HUES64 (cell line): ENCODE measurements around the gene ATRN.

Experiments used
- H3K27ac ChIP-seq: 2 replicates; pipeline ENCODE4 v1.7.0; 2013; ENCODE audit warnings: low read depth, low read length, inconsistent platforms
- H3K27me3 ChIP-seq: 2 replicates; pipeline ENCODE4 v1.6.1; 2013; ENCODE audit warnings: mild to moderate bottlenecking, low read length; ENCODE audit not compliant: insufficient read depth
- H3K36me3 ChIP-seq: 2 replicates; pipeline ENCODE4 v1.6.1; 2013; ENCODE audit warnings: mild to moderate bottlenecking, low read length; ENCODE audit not compliant: insufficient read depth
- H3K4me1 ChIP-seq: 2 replicates; pipeline ENCODE4 v1.6.1; 2013; ENCODE audit warnings: mild to moderate bottlenecking, low read length, moderate library complexity; ENCODE audit not compliant: insufficient read depth
- H3K4me3 ChIP-seq: 2 replicates; pipeline ENCODE4 v1.5.1; 2013; ENCODE audit warnings: mild to moderate bottlenecking, low read length, moderate library complexity
- H3K9ac ChIP-seq: 2 replicates; pipeline ENCODE4 v1.6.1; 2013; ENCODE audit warnings: mild to moderate bottlenecking, low read depth, low read length
- H3K9me3 ChIP-seq: 2 replicates; pipeline ENCODE4 v1.6.1; 2013; ENCODE audit warnings: low read depth, low read length; ENCODE audit not compliant: insufficient read depth
- WGBS: fragments of 150-250, 120-280 bp; methylation state at CpG from one replicate; pipeline ENCODE4 v1.1.7; 2013; ENCODE audit warnings: missing lambda C conversion rate; 5-methylcytosine and 5-hydroxymethylcytosine counted together

ATRN gene

DNA sequence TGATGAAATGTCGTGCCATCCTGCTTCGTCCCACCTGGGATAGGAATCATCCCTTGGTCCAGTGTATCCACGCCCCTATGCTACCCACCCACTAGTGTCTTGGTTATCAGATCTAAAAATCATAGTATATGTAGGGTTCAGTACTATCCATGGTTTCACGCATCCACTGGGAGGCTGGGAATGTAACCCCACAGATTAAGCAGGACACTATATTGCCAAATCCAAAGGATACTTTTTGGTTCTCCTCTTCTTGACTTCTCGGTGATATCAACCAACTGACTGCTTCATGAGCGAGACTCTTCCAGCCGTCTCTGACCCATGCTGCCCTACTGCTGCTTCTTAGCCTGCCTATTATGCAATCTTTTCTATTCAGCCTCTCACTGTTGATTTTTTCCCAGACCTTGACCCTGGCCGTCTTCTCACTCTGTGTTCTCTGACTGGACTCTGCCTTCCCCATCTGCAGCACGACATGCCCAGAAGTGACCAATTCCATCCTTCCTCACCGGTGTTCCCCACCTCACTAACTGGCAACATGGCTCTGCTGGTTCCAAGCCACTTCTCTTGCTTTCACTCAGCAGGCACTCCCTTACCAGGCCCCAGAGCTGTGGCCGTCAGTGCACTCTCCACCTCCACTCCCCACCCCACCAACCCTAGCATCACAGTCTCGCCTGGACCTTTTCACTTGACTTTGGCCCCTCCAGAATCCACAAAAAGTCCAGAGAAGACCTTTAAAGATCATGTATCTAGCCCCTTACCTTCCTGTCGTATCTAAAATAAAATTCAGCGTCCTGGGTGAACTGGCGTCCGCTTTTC is 157.9 kb downstream of the ATRN start:
- Histone ChIP-seq H3K4me1 (peaks cover 16% of the 10 kb centered on the region), H3K27me3 (no peaks in the 10 kb centered on the region), H3K27ac (no peak overlapping the region), H3K4me3 (no peak overlapping the region), H3K9me3 (no peaks in the 10 kb centered on the region), H3K9ac (no peak overlapping the region), H3K36me3 (no peaks in the 10 kb centered on the region)
- WGBS = 86% methylated on average over 14 of the region's 16 CpGs

DNA sequence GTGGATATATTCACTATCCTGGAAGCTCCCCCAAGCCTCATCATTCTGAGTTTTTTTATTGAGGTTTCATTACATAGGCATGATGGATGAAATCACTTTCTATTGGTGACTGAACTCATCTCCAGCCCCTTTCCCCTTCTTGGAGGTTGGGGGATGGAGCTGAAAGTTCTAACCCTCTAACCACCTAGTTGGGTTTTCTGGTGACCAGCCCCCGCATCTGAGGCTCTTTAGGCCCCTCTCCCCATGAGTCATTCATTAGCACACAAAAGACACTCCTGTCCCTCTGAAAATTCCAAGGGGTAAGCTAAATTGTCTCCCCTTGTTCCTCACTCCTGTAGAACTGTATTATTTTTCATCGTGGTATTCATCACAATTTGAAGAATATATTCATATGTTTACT is 159.1 kb downstream of the ATRN start:
- Histone ChIP-seq H3K4me3 (no peak overlapping the region), H3K9ac (no peak overlapping the region), H3K27ac (no peak overlapping the region), H3K9me3 (no peaks in the 10 kb centered on the region), H3K4me1 (peaks cover 13% of the 10 kb centered on the region), H3K27me3 (no peaks in the 10 kb centered on the region), H3K36me3 (no peaks in the 10 kb centered on the region)
- WGBS = 39% methylated on average over 1 of the region's 2 CpGs

DNA sequence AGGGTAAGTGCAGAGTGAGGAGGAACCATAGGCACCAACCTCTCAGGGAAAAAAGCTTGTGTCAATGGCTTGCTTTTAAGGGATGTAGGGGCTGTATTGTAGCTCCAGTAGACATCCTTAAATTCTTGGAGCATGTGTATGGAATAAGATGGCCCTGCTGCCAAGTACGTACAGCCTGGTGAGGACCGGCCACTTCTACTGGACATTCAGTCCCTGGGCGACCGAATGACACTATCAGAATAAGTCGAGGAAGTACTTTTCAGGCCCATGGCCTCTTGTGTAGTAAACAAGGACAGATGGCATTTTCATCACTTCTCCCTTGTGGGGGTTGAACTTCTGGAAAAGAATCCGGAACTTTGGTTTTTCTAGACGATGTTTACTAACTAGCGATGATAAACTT is 159.6 kb downstream of the ATRN start:
- Histone ChIP-seq H3K27ac (no peak overlapping the region), H3K36me3 (no peaks in the 10 kb centered on the region), H3K4me1 (peaks cover 13% of the 10 kb centered on the region), H3K27me3 (no peaks in the 10 kb centered on the region), H3K9me3 (no peaks in the 10 kb centered on the region), H3K4me3 (no peak overlapping the region), H3K9ac (no peak overlapping the region)
- WGBS = 93% methylated on average over 8 of the region's 8 CpGs

DNA sequence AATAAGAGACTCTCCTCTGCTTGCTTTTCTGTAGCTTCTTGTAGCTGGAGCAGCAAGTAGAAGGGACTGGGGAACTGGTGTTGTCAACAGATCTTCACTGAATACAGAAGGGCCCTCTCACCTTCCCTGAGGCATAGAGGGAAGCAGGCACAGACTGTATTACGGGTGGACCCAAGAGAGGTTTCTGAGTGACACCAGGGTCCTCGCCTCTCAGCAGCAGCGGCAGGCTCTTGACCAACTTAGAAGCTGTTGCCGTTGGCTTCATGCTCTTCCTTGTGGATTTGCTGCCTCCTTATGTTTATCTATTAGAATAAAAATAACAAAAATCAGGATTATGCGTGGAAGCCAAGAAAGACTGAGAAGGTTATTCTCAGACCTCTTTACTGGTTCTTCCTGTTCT is 160.7 kb downstream of the ATRN start:
- Histone ChIP-seq H3K27ac (no peak overlapping the region), H3K9ac (no peak overlapping the region), H3K36me3 (no peaks in the 10 kb centered on the region), H3K27me3 (no peaks in the 10 kb centered on the region), H3K4me1 (peaks cover 13% of the 10 kb centered on the region), H3K9me3 (no peaks in the 10 kb centered on the region), H3K4me3 (no peak overlapping the region)
- 93% methylated on average over 5 of the region's 5 CpGs for WGBS

DNA sequence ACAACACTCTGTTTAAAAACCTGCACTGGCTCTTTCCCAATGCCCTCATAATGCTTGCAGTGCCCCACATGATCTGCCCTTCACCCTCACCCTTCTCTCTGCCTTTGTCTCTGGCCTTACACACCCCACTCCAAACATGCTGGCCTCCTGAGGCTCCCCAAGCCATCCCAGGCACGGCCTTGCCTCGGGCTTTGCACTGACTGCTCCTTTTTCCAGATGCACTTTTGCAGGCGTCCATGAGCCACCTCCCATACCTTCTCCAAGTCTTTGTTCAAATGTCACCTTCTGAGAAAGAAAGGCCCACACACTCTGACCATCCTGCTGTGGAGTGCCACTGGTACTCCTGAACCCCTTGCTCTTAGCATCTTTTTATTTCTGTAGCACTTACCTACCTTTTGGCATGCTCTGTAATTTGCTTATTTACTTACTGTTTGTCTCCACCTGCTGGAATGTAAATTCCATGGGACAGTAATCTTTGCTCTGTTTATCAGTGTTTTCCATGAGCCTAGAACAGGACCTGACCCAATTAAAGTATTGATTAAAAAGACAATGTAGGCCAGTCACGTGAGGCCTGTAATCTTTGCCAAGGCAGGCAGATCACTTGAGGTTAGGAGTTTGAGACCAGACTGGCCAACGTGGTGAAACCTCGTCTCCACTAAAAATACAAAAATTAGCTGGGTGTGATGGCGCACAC is 161.6 kb downstream of the ATRN start:
- H3K4me1 ChIP-seq = peaks cover 13% of the 10 kb centered on the region
- no peak overlapping the region for H3K27ac ChIP-seq
- H3K4me3 ChIP-seq = no peak overlapping the region
- no peaks in the 10 kb centered on the region for H3K9me3 ChIP-seq
- no peaks in the 10 kb centered on the region for H3K36me3 ChIP-seq
- H3K9ac ChIP-seq = no peak overlapping the region
- 89% methylated on average over 7 of the region's 7 CpGs for WGBS
- H3K27me3 ChIP-seq = no peaks in the 10 kb centered on the region

DNA sequence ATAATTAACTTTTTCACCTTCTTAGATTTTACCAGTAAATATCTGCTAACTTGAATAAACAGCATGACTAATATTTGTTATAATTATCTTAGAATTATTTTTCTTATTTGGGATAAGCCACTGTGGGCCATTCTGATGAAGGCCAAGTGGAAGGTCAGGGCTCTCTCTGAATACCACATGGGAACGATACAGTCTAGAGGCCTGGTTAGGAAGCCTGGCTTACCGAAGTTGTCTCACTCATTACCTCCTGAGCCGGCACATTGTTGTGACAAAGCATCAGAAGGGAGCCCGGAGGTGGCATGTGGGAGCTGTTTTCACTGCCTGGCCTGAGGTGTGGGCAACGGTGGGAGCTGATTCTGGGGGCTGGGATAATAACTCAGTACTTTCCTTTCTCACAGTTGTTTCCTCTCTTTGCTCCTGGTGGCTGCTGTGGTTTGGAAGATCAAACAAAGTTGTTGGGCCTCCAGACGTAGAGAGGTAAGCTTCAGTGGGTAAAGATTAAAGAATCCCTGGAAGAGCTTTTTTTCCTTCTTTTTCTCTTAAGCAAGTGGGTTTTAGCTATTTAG is 163.2 kb downstream of the ATRN start:
- no peak overlapping the region for H3K4me3 ChIP-seq
- H3K36me3 ChIP-seq = no peaks in the 10 kb centered on the region
- WGBS = 85% methylated on average over 6 of the region's 6 CpGs

DNA sequence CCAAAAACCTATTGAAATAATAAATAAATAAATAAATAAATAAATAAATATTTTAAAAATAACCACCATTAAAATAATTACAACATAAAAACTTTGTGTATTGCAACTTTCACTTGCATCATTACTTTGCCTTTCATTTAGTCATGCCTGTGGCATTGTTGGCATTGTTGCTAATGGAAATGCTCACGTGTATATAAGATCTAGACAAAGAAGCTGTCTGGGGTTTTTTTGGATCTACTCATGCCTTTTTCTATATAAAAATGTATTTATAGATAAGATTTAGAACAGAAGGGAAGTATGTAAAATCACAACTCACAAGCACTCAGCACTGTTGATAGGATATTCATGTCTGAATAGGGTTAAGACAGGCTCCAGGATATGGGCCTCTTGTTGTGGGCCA is 164.5 kb downstream of the ATRN start:
- H3K4me3 ChIP-seq = no peak overlapping the region
- peaks cover 3% of the 10 kb centered on the region for H3K4me1 ChIP-seq
- no peaks in the 10 kb centered on the region for H3K9me3 ChIP-seq
- no peak overlapping the region for H3K9ac ChIP-seq
- no peaks in the 10 kb centered on the region for H3K36me3 ChIP-seq
- WGBS = 100% methylated on average over 1 of the region's 1 CpG
- H3K27me3 ChIP-seq = no peaks in the 10 kb centered on the region
- no peak overlapping the region for H3K27ac ChIP-seq

More for the DNA sequence above, 163.2 kb downstream of the ATRN start:
- Histone ChIP-seq H3K27ac (no peak overlapping the region), H3K4me1 (peaks cover 13% of the 10 kb centered on the region), H3K9ac (no peak overlapping the region), H3K27me3 (no peaks in the 10 kb centered on the region), H3K9me3 (no peaks in the 10 kb centered on the region)

DNA sequence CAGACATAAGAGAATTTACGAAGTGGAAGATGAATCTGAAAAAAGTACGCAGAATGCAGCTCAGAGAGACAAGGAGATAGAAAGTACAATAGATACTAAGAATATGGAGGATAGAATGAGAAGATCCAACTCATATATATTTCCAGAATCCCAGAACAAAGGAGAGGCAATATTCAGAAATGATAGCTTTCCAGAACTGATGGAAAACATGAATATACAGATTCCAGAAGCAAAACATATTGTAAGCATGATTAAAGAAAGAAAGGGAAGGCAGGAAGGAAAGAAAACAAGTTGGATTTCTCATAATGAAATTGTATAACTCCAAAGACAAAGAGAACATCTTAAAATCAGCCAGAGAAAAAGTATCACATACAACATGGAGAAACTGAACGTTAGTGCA is 169.4 kb downstream of the ATRN start:
- no peaks in the 10 kb centered on the region for H3K4me1 ChIP-seq
- H3K36me3 ChIP-seq = no peaks in the 10 kb centered on the region
- WGBS = 92% methylated on average over 2 of the region's 3 CpGs
- no peak overlapping the region for H3K4me3 ChIP-seq
- H3K9ac ChIP-seq = no peak overlapping the region
- no peaks in the 10 kb centered on the region for H3K27me3 ChIP-seq
- H3K9me3 ChIP-seq = no peaks in the 10 kb centered on the region
- H3K27ac ChIP-seq = no peak overlapping the region

DNA sequence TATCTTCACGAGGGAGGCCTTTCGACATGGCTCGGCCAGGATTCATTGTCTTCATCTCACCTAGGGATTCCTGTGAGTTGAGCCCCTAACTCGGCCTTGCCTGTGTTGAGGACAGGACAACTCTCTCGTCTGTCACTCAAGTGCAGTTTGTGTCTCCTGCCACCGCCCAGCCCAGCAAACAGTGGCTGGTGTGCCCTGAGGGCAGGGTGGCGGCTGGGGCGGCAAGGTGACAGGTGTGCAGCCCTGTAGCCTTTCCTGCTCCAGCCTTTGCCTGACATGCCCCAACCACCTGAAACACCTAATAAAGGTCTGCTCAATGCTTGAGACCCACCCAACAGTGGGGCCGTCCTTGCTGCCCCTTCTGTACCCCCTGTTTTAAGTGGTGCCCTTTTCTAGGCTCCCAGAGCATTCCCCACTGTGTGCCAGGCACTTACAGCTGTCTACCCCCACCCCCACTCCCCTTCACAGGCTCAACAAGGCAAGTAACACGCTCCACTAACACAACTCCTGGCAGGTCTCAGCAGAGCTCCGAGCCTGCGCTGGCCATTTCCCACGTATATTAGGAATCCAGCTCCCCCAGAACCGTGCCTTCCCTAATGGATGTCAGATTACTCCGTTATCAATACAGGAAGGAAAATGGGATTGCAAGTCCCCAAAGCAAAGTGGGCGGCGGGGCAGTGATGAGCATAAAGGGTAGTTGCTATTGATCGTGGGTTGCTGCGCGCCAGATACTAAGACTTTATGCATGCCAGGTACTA is 174.7 kb downstream of the ATRN start:
- no peak overlapping the region for H3K9ac ChIP-seq
- no peaks in the 10 kb centered on the region for H3K4me1 ChIP-seq
- H3K27ac ChIP-seq = no peak overlapping the region
- H3K27me3 ChIP-seq = no peaks in the 10 kb centered on the region
- no peak overlapping the region for H3K4me3 ChIP-seq
- H3K36me3 ChIP-seq = no peaks in the 10 kb centered on the region
- WGBS = 93% methylated on average over 20 of the region's 20 CpGs
- no peaks in the 10 kb centered on the region for H3K9me3 ChIP-seq

DNA sequence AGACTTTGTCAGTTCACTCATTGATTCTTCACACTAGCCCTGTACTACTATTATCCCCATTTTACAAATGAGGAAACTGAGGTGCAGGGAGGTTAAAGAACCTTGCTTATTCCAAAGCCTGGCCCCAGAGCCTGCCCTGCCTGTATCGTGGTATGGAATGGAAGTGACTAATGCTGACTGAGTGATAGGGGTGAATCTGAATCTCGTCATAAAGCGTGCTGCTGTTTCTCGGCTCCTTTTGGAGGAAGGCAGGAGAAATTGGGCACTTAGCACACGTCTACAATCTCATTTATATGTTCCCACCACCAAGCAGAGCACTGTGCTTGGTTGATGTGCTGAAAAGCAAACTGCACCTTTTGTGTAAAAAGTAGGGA is 175.2 kb downstream of the ATRN start:
- Histone ChIP-seq H3K4me1 (no peaks in the 10 kb centered on the region), H3K27me3 (no peaks in the 10 kb centered on the region), H3K9ac (no peak overlapping the region), H3K4me3 (no peak overlapping the region), H3K27ac (no peak overlapping the region), H3K36me3 (no peaks in the 10 kb centered on the region), H3K9me3 (no peaks in the 10 kb centered on the region)
- 84% methylated on average over 3 of the region's 5 CpGs for WGBS

DNA sequence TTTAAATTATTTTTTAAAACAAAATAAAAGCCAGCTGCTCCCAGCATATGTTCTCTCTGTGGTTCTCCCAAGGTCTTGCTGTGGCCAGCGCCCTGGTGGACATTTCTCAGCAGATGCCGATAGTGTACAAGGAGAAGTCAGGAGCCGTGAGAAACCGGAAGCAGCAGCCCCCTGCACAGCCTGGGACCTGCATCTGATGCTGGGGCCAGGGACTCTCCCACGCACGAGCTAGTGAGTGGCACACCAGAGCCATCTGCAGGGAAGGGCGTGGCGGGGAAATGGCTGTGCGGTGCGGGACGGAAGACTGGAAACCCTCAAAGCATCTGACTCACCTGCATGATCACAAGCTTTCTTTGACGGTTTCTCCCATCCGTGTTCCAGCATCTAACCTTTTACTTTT is 175.8 kb downstream of the ATRN start:
- no peak overlapping the region for H3K27ac ChIP-seq
- no peaks in the 10 kb centered on the region for H3K27me3 ChIP-seq
- no peaks in the 10 kb centered on the region for H3K36me3 ChIP-seq
- H3K4me3 ChIP-seq = no peak overlapping the region
- no peaks in the 10 kb centered on the region for H3K9me3 ChIP-seq
- no peaks in the 10 kb centered on the region for H3K4me1 ChIP-seq
- WGBS = 94% methylated on average over 13 of the region's 13 CpGs
- no peak overlapping the region for H3K9ac ChIP-seq
